ENCODE results near the gene TDRD1.

TDRD1 gene

GRCh38 chr10:114176511-114176910 is 2.6 kb upstream of the TDRD1 start:
- DNase-seq (ENCODE audit: low spot score): no peak

GRCh38 chr10:114179747-114180146 is 594 bp downstream of the TDRD1 start:
- no peak for DNase-seq (ENCODE audit: low spot score)

- no peak for DNase-seq (ENCODE audit: low spot score)
Observed at GRCh38 chr10:114180937-114181336, 1.8 kb downstream of the TDRD1 start.

GRCh38 chr10:114181971-114182370 is 2.8 kb downstream of the TDRD1 start:
- no peak for DNase-seq (ENCODE audit: low spot score)

GRCh38 chr10:114183563-114183962 is 4.4 kb downstream of the TDRD1 start:
- DNase-seq (ENCODE audit: low spot score): no peak

GRCh38 chr10:114184276-114184675 is 5.1 kb downstream of the TDRD1 start:
- no peak for DNase-seq (ENCODE audit: low spot score)

- DNase-seq (ENCODE audit: low spot score): no peak
Observed at GRCh38 chr10:114188001-114188400, 8.8 kb downstream of the TDRD1 start.

- no peak for DNase-seq (ENCODE audit: low spot score)
Observed at GRCh38 chr10:114188900-114189299, 9.7 kb downstream of the TDRD1 start.

- DNase-seq (ENCODE audit: low spot score): no peak
Observed at GRCh38 chr10:114189700-114190099, 10.5 kb downstream of the TDRD1 start.

GRCh38 chr10:114195079-114195478 is 15.9 kb downstream of the TDRD1 start:
- peak; percentile 49 for DNase-seq (ENCODE audit: low spot score)

GRCh38 chr10:114199239-114199638 is 20.1 kb downstream of the TDRD1 start:
- DNase-seq (ENCODE audit: low spot score): no peak

- DNase-seq (ENCODE audit: low spot score): no peak
Observed at GRCh38 chr10:114202812-114203211, 23.7 kb downstream of the TDRD1 start.

- DNase-seq (ENCODE audit: low spot score): no peak
Observed at GRCh38 chr10:114206902-114207301, 27.7 kb downstream of the TDRD1 start.

GRCh38 chr10:114207349-114207748 is 28.2 kb downstream of the TDRD1 start:
- no peak for DNase-seq (ENCODE audit: low spot score)

GRCh38 chr10:114208351-114208750 is 29.2 kb downstream of the TDRD1 start:
- DNase-seq (ENCODE audit: low spot score): no peak

- DNase-seq (ENCODE audit: low spot score): no peak
Observed at GRCh38 chr10:114212153-114212552, 33.0 kb downstream of the TDRD1 start.

GRCh38 chr10:114215033-114215432 is 35.9 kb downstream of the TDRD1 start:
- no peak for DNase-seq (ENCODE audit: low spot score)

- no peak for DNase-seq (ENCODE audit: low spot score)
Observed at GRCh38 chr10:114220281-114220680, 41.1 kb downstream of the TDRD1 start.

- DNase-seq (ENCODE audit: low spot score): no peak
Observed at GRCh38 chr10:114221235-114221634, 42.1 kb downstream of the TDRD1 start.

GRCh38 chr10:114223066-114223465 is 43.9 kb downstream of the TDRD1 start:
- DNase-seq (ENCODE audit: low spot score): no peak

GRCh38 chr10:114228156-114228555 is 49.0 kb downstream of the TDRD1 start:
- no peak for DNase-seq (ENCODE audit: low spot score)

- no peak for DNase-seq (ENCODE audit: low spot score)
Observed at GRCh38 chr10:114232561-114233176, 53.5 kb downstream of the TDRD1 start.

- no peak for DNase-seq (ENCODE audit: low spot score)
Observed at GRCh38 chr10:114233482-114233881, 54.3 kb downstream of the TDRD1 start.

GRCh38 chr10:114234132-114234531 is 55.0 kb downstream of the TDRD1 start:
- DNase-seq (ENCODE audit: low spot score): no peak

Measured in activated CD4-positive, alpha-beta T cell treated with anti-CD3 and anti-CD28 coated beads, Interleukin-2, Interleukin-4, amounts not matched to agents 100 ng/mL and 50 ng/mL, durations not matched to agents 16 hours and 8 hours (primary cell).